ENCODE results near the gene IFT25.
"Not testable (repeated sequence)": the region's sequence is repeated elsewhere in the genome, so short reads cannot be mapped to it uniquely, and the experiment has no call there.

The IFT25 gene

GRCh38 chr1:53982034-53982762 is 36.7 kb upstream of the IFT25 start:
- H3K4me3 ChIP-seq (ENCODE audit: low read depth, low read length) = peak overlapping the region; percentile 6
- peak; percentile 22 for DNase-seq (ENCODE audit: low read depth, low spot score)

DNA sequence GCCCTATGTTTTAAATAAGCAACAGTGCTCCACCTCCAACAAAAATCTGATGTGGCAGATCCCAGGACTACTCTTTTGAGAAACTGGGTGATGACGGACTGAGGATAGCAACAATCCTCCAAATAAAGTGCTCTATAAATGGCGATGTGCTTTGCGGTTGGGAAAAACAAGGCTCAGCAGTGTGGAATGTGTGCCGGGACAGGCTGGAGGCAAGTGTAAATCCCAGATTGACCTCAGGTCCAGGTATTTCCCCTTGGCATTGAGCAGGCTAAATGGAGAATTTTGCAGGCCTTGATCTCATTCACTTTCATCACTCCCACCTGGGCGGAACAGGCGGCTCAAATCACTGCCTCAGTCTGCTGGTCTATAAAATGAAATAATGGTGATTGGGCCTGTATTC is 35.7 kb upstream of the IFT25 start:
- DNase-seq (ENCODE audit: low read depth, low spot score) = no peak
- in situ Hi-C loops (cut with HindIII; ENCODE audit: low sequenced_read_pairs) = no loop called here
- H3K4me3 ChIP-seq (ENCODE audit: low read depth, low read length) = no peak overlapping the region
- no peak for TF ChIP-seq CTCF (IDR thresholded peaks at IDR 0.05; ENCODE audit: low read depth, low read length)

More at GRCh38 chr1:53982034-53982762, 36.7 kb upstream of the IFT25 start:
- TF ChIP-seq CTCF (IDR thresholded peaks at IDR 0.05; ENCODE audit: low read depth, low read length) = no peak
- in situ Hi-C loops (cut with HindIII; ENCODE audit: low sequenced_read_pairs) = no loop called here

DNA sequence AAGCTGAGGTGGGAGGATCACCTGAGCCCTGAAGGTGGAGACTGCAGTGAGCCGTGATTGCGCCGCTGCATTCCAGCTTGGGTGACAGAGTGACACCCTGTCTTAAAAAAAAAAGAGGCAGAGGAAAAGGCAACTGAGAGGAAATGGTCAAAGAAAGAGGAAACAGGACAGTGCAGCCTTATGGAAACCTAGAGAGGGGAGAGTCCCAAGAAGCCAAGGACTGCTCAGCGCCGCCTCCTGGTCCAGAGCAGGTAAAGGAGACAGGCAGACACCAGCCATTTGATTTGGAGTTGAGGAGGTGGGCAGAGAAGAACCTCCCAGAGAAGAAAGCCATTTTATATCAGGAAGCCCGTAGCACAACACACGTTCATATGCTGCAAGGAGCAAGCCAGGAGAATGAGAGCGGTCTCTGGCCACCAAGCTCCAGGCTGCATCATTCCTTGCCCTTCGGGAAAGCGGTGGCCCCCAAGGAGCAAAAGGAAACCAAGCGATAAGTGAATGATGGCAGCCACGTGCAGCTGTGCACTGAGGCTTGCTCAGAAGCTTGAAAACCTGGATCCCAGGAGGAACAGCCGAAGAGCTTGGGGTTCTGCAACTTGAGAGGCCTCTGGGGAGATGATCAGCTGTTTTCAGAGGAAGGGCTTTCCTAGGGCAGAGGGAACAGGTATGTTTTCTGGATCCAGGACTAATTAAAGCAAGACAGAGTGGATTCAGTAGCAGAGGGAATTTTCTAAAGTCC is 34.4 kb upstream of the IFT25 start:
- in situ Hi-C loops (cut with HindIII; ENCODE audit: low sequenced_read_pairs) = no loop called here
- DNase-seq (ENCODE audit: low read depth, low spot score) = no peak
- H3K4me3 ChIP-seq (ENCODE audit: low read depth, low read length) = no peak overlapping the region
- no peak for TF ChIP-seq CTCF (IDR thresholded peaks at IDR 0.05; ENCODE audit: low read depth, low read length)

DNA sequence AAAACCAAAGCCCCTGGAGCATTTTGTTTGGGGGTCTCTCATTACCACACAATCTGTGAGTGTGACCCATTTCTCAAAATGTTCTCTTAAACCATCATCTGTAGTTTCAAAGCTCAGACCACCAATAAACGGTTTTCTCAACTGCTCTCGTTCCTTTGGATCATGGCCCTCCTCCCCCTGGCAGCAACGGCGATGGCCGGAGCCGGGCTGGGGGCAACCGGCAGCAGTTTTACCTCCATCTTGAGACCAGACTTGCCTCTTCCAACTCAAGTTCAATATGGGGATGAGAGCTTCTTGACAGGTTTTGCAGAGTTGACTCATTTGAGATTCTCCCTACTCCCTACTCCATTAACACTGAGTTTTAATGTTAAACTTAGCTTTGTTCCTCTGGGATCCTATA is 30.4 kb upstream of the IFT25 start:
- no peak overlapping the region for H3K4me3 ChIP-seq (ENCODE audit: low read depth, low read length)
- no peak for DNase-seq (ENCODE audit: low read depth, low spot score)
- TF ChIP-seq CTCF (IDR thresholded peaks at IDR 0.05; ENCODE audit: low read depth, low read length) = no peak
- in situ Hi-C loops (cut with HindIII; ENCODE audit: low sequenced_read_pairs) = no loop called here

- in situ Hi-C loops (cut with HindIII; ENCODE audit: low sequenced_read_pairs) = no loop called here
- peak; percentile 60 for DNase-seq (ENCODE audit: low read depth, low spot score)
- H3K4me3 ChIP-seq (ENCODE audit: low read depth, low read length) = no peak overlapping the region
- TF ChIP-seq CTCF (IDR thresholded peaks at IDR 0.05; ENCODE audit: low read depth, low read length) = no peak
These were observed 26.2 kb upstream of the IFT25 start for GRCh38 chr1:53971718-53972117.

DNA sequence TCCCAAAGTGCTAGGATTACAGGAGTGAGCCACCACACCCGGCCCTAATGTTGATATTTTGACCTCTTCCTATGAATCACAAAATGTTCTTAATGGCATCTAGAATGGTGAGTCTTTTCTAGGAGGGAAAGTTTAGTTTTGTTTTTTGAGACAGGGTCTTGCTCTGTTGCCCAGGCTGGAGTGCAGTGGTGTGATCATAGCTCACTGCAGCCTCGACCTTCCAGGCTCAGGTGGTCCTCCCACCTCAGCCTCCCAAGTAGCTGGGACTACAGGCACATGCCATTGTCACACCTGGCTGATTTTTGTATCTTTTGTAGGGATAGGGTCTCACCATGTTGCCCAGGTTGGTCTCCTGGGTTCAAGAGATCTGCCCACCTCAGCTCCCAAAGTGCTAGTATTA is 23.8 kb upstream of the IFT25 start:
- H3K4me3 ChIP-seq (ENCODE audit: low read depth, low read length); in situ Hi-C loops (cut with HindIII; ENCODE audit: low sequenced_read_pairs); DNase-seq (ENCODE audit: low read depth, low spot score): not testable (repeated sequence)

DNA sequence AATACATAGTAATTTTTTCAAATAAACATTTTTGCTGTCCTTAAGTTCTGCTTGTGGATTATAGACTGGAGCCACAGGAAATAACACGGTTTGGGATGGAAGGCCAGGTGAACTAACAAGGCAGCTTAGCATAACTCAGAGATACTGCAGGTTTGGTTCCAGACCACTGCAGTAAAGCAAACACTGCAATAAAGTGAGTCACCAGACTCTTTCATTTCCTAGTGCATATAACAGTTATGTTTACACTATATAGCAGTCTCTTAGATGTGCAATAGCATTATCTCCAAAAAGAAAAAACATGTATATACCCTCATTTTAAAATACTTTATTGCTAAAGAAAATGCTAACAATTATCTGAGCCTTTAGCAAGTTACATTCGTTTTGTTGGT is 22.6 kb upstream of the IFT25 start:
- no peak for TF ChIP-seq CTCF (IDR thresholded peaks at IDR 0.05; ENCODE audit: low read depth, low read length)
- H3K4me3 ChIP-seq (ENCODE audit: low read depth, low read length) = no peak overlapping the region
- DNase-seq (ENCODE audit: low read depth, low spot score) = peak; percentile 36
- in situ Hi-C loops (cut with HindIII; ENCODE audit: low sequenced_read_pairs) = no loop called here
